Epithelial cell of esophagus (primary cell): ENCODE data around the gene NLRP14.

Experiments used
- DNase-seq: peaks from one replicate; pipeline ENCODE4 v3.0.0; 2010; ENCODE audit warnings: low read depth
- H3K4me3 ChIP-seq: 2 replicates; pipeline ENCODE4 v1.5.1; 2011; ENCODE audit warnings: mild to moderate bottlenecking, low read length, control low read depth
- TF ChIP-seq, protein P1 (sequence below): IDR thresholded peaks from 2 replicates; pipeline ENCODE4 v1.5.1; 2011; ENCODE audit warnings: low read depth, mild to moderate bottlenecking, low read length, control low read depth, inconsistent platforms; ENCODE audit not compliant: insufficient read depth; ENCODE audit errors: missing control alignments

The NLRP14 gene

DNA sequence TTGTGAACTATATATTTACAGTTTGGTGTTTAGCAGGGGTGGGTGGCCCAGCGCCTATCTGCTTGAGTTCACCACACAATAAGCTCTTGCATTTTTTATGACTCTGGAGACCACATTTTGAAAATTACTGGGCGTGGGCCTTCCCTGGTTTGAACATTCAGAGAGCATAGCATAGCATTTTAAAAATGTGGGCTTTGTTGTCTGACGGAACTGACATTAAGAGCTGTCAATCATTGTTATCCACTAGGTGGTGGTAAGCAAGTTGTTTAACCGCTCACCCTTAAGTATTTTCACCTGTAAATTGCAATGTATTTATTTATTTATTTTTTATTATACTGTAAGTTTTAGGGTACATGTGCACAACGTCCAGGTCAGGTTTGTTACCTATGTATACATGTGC lies 1.0 kb downstream of the NLRP14 start:
- TF ChIP-seq, protein P1, sequence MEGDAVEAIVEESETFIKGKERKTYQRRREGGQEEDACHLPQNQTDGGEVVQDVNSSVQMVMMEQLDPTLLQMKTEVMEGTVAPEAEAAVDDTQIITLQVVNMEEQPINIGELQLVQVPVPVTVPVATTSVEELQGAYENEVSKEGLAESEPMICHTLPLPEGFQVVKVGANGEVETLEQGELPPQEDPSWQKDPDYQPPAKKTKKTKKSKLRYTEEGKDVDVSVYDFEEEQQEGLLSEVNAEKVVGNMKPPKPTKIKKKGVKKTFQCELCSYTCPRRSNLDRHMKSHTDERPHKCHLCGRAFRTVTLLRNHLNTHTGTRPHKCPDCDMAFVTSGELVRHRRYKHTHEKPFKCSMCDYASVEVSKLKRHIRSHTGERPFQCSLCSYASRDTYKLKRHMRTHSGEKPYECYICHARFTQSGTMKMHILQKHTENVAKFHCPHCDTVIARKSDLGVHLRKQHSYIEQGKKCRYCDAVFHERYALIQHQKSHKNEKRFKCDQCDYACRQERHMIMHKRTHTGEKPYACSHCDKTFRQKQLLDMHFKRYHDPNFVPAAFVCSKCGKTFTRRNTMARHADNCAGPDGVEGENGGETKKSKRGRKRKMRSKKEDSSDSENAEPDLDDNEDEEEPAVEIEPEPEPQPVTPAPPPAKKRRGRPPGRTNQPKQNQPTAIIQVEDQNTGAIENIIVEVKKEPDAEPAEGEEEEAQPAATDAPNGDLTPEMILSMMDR = no peak
- H3K4me3 ChIP-seq = no peak overlapping the region
- DNase-seq = no peak

DNA sequence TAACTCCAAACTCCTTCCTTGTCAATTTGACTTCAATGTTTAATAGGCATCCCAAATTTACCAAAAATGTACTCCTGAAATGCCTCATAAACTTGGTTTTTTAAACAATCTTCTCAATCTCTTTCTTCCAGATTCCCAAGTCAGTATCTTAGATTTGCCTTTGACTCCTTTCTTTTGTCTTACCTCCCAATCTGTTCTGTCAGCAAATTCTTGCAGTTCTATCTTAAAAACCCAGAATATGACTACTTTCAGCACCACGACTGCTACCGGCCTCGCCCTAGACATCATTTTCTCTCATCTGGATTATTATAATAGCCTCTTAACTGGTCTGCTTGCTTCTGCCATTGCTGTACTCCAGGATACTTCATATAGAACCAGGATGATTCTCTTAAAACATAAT lies 7.9 kb downstream of the NLRP14 start:
- TF ChIP-seq, protein P1 = no peak
- DNase-seq = no peak
- H3K4me3 ChIP-seq = no peak overlapping the region

DNA sequence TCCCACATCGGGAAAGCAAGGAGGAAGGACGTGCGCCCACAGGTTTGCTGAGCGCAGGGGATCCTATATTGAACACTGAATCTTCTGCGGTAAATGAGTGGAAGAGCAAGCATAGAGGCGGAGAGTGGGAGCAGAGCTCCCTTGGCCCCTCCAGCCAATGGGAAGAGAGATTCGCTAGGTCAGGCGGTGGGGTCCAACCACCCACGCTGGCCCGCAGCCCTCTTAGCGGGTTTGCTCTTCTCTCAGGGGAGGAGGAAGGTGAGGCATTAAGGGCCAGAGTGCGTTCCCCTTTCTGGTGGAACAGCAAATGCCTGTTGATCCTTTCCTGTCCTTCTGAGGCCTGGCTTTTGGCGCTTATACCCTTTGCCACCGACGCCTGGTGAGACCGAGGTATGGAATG lies 10.6 kb downstream of the NLRP14 start:
- H3K4me3 ChIP-seq = no peak overlapping the region
- TF ChIP-seq, protein P1 = no peak
- no peak for DNase-seq

DNA sequence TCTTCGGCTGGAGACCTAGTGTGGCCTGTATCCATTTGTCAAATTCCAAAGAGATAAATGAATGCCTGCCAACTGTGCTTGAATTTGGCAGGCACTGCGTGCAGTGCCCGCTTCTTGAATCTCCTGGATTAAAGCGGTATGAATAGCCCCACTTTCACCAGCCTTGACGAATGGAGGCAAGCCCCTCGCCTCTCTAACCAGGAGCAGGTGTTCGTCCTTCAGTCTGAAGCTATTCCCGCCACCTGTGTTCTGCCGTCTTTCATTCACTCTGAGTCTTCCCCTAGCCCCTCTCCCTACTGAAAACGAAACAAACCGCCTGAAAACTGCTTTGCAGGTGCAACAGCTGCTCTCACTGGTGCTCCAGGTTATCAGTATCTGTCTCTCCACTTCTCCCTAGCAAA lies 11.2 kb downstream of the NLRP14 start:
- DNase-seq = no peak
- TF ChIP-seq, protein P1 = no peak
- no peak overlapping the region for H3K4me3 ChIP-seq

DNA sequence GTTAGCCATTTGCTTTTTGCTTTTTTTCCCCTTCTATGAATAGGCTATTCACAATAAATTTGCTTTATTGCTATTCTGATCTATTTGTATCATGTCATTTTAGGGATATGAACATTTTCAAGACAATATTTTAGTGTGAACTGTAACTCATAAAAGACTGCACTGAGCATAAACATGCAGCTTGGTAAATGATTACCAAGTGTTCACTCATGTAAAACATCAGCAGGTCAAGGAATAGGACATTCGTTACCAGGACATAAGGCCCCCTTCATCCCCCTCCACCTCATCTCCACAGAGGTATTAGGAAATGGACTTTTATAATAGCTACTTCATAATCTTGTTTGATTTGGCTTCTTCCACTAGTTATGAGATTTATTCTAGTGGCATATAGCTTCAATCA lies 12.4 kb downstream of the NLRP14 start:
- DNase-seq = no peak
- TF ChIP-seq, protein P1 = no peak
- no peak overlapping the region for H3K4me3 ChIP-seq

DNA sequence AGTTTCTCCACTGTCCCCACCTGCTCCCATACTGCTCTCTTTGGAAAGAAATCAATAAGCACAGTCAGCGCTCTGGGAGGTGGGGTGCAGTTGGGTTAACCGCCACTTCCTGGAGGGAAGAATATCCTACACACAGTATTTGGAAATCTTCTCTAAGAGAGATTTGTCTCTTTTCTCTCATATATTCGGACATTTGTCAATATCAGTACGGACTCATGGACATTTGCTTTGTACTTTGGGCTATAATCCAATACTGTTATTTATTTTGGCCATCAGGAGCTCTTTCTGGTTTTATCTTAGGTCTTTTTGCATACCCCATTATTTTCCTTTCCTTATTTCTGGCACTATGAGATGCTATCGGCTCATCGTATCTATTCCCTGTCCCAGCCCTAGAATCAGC lies 13.7 kb downstream of the NLRP14 start:
- no peak overlapping the region for H3K4me3 ChIP-seq
- DNase-seq = no peak
- TF ChIP-seq, protein P1 = no peak

DNA sequence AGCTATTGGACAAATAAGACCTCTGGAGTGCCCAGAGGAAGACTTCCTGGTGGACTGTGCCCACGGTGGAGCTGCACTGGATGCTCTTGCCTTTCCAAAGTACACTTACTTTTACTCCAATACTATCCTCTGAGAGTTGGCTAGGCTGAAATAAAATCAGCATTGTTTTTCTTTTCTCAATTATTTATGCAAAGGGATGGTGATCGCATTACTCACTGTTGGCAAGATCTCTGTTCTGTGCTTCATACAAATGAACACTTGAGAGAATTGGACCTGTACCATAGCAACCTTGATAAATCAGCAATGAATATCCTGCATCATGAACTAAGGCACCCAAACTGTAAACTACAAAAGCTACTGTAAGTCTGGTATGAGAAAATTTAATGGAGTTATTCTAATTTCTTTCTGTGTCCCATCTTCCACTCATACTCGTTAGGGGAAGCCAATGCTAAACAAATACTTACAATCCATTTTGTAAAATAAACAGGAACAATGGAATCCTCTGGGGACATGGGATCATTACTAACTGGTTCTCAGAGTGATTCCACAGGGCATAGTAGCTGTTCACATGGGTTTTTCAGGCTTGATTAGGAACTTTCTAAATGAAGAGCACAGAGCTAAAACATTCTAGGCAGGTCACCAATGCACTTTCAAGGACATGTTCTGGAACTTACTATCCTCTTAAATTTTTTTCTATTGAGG lies 26.3 kb downstream of the NLRP14 start:
- no peak for DNase-seq
- TF ChIP-seq, protein P1 = no peak
- H3K4me3 ChIP-seq = no peak overlapping the region
